Measurements from ENCODE around the gene PLVAP. TPM values are rescaled to one million over a fixed set of nuclear protein-coding genes. Genes with fewer than 3 reads are reported as not detected.

The PLVAP gene
- total and polyA plus RNA-seq, 2 donors from 2014 or later: 148 to 195 TPM

DNA sequence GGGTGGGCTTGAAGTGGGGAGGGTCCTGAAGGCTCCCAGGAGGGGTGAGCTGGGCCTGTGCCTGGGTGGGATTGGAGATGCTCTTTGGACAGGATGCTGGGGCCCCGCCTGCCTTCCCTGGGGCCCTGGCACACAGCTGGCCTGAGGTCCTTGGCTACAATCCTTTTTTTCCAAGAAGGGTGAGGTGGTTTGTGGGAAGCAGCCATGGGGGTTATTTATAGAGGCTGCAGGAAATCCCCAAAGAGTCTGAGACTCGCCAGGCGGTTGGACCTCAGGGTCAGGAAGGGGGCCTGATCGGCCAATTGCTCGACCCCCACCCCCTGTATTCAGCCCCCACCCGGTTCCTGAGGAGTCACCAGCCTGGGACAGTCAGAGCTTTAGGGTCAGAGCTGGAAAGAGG lies 29.8 kb downstream of the PLVAP start:
- H3K9ac ChIP-seq (ENCODE audit: low read length in 3 of 3): no peak overlapping the region
- intact Hi-C loops (cut with DNase I): no loop called here
- TF ChIP-seq, protein P1, sequence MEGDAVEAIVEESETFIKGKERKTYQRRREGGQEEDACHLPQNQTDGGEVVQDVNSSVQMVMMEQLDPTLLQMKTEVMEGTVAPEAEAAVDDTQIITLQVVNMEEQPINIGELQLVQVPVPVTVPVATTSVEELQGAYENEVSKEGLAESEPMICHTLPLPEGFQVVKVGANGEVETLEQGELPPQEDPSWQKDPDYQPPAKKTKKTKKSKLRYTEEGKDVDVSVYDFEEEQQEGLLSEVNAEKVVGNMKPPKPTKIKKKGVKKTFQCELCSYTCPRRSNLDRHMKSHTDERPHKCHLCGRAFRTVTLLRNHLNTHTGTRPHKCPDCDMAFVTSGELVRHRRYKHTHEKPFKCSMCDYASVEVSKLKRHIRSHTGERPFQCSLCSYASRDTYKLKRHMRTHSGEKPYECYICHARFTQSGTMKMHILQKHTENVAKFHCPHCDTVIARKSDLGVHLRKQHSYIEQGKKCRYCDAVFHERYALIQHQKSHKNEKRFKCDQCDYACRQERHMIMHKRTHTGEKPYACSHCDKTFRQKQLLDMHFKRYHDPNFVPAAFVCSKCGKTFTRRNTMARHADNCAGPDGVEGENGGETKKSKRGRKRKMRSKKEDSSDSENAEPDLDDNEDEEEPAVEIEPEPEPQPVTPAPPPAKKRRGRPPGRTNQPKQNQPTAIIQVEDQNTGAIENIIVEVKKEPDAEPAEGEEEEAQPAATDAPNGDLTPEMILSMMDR (IDR thresholded peaks at IDR 0.05; ENCODE audit: borderline replicate concordance, extremely low read depth, insufficient read depth): no peak
- no peak for FAIRE-seq
- H3K9me3 ChIP-seq (ENCODE audit: control insufficient read depth in 2 of 3, insufficient read depth in 1 of 3, low read length in 3 of 3): no peaks in the 10 kb centered on the region
- H3K36me3 ChIP-seq (ENCODE audit: control insufficient read depth in 2 of 3, insufficient read depth in 3 of 3, low read length in 3 of 3): no peaks in the 10 kb centered on the region
- DNase-seq: peak in 1 of 5 donors; percentile 85
- peaks cover 0 to 4% (median 0%) of the 10 kb centered on the region in 3 donors for H3K4me1 ChIP-seq (ENCODE audit: control insufficient read depth in 2 of 3, insufficient read depth in 2 of 3, low read depth in 1 of 3, low read length in 3 of 3)
- H3K4me3 ChIP-seq (ENCODE audit: low read length in 3 of 3): no peak overlapping the region
- H3K27me3 ChIP-seq (ENCODE audit: control insufficient read depth, insufficient read depth, low read length): no peaks in the 10 kb centered on the region
- peak overlapping the region; percentile 22 to 54 for H3K27ac ChIP-seq (ENCODE audit: low read depth in 2 of 2, low read length in 2 of 2)

DNA sequence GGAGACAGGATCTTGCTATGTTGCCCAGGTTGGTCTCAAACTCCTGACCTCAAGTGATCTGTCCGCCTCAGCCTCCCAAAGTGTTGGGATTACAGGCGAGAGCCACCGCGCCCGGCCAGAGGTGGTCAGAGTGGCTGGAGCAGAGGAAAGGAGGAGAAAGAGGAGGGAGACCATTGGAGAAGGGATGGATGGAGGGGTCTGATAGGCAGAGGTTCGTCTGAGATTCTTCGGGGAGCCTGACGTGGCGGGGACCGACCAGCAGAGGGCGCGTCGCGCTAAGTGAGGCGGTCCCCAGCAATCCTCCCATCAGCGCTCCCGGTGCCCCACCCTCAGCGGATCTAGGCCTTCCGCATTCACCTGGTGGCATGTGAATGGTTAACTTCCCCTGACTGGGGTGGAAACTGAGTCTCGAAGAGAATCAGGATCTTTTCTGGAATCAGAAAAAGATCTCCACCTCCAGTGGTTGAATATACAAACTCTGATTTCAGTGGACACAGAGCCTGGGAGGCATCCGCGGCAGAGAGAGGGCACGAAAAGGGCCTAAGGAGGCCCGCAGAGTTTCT lies 31.0 kb downstream of the PLVAP start:
- FAIRE-seq (no peak), DNase-seq (peak; percentile 75 to 89 (median 83))
- Histone ChIP-seq H3K36me3 (ENCODE audit: control insufficient read depth in 2 of 3, insufficient read depth in 3 of 3, low read length in 3 of 3) (no peaks in the 10 kb centered on the region), H3K27me3 (ENCODE audit: control insufficient read depth, insufficient read depth, low read length) (no peaks in the 10 kb centered on the region), H3K27ac (ENCODE audit: low read depth in 2 of 2, low read length in 2 of 2) (no peak overlapping the region), H3K9me3 (ENCODE audit: control insufficient read depth in 2 of 3, insufficient read depth in 1 of 3, low read length in 3 of 3) (no peaks in the 10 kb centered on the region), H3K4me3 (ENCODE audit: low read length in 3 of 3) (no peak overlapping the region), H3K9ac (ENCODE audit: low read length in 3 of 3) (no peak overlapping the region), H3K4me1 (ENCODE audit: control insufficient read depth in 2 of 3, insufficient read depth in 2 of 3, low read depth in 1 of 3, low read length in 3 of 3) (peaks cover 0 to 4% (median 0%) of the 10 kb centered on the region in 3 donors)
- intact Hi-C loops (cut with DNase I): no loop called here
- TF ChIP-seq, protein P1 (IDR thresholded peaks at IDR 0.05; ENCODE audit: borderline replicate concordance, extremely low read depth, insufficient read depth): peak; percentile 89

DNA sequence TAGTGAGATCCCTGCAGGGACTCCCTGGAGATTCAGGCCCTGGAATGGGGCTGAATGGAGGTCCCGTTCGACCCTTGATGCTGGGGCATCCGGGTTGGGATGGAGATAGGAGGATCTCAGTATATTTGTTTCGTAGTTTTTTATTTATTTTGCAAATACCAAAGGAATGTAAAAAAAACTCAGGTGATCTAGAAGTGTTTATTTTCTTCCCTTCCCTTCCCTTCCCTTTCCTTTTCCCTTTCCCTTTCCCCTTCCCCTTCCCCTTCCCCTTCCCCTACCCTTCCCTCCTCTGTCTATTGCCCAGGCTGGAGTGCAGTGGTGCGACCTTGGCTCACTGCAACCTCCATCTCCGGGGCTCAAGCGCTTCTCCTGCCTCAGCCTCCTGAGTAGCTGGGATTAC lies 35.3 kb downstream of the PLVAP start:
- intact Hi-C loops (cut with DNase I): no loop called here

More for the DNA sequence above, 35.3 kb downstream of the PLVAP start:
- DNase-seq (no peak), FAIRE-seq (no peak)
- Histone ChIP-seq H3K4me3 (ENCODE audit: low read length in 3 of 3) (no peak overlapping the region), H3K27ac (ENCODE audit: low read depth in 2 of 2, low read length in 2 of 2) (no peak overlapping the region), H3K9me3 (ENCODE audit: control insufficient read depth in 2 of 3, insufficient read depth in 1 of 3, low read length in 3 of 3) (no peaks in the 10 kb centered on the region), H3K27me3 (ENCODE audit: control insufficient read depth, insufficient read depth, low read length) (no peaks in the 10 kb centered on the region), H3K4me1 (ENCODE audit: control insufficient read depth in 2 of 3, insufficient read depth in 2 of 3, low read depth in 1 of 3, low read length in 3 of 3) (peaks cover 0 to 11% (median 0%) of the 10 kb centered on the region in 3 donors), H3K9ac (ENCODE audit: low read length in 3 of 3) (no peak overlapping the region), H3K36me3 (ENCODE audit: control insufficient read depth in 2 of 3, insufficient read depth in 3 of 3, low read length in 3 of 3) (no peaks in the 10 kb centered on the region)
- TF ChIP-seq, protein P1 (IDR thresholded peaks at IDR 0.05; ENCODE audit: borderline replicate concordance, extremely low read depth, insufficient read depth): no peak

All from kidney (tissue), 14 donors.